HG03469 (cell line): ENCODE measurements around the gene CLDN18.

Experiments
- ATAC-seq: cut with Tn5 transposase; IDR thresholded peaks from one replicate; pipeline ENCODE4 v1.9.1; 2021; ENCODE audit warnings: mild to moderate bottlenecking, moderate library complexity, moderate number of reproducible peaks; ENCODE audit not compliant: unreplicated experiment

Gene CLDN18

DNA sequence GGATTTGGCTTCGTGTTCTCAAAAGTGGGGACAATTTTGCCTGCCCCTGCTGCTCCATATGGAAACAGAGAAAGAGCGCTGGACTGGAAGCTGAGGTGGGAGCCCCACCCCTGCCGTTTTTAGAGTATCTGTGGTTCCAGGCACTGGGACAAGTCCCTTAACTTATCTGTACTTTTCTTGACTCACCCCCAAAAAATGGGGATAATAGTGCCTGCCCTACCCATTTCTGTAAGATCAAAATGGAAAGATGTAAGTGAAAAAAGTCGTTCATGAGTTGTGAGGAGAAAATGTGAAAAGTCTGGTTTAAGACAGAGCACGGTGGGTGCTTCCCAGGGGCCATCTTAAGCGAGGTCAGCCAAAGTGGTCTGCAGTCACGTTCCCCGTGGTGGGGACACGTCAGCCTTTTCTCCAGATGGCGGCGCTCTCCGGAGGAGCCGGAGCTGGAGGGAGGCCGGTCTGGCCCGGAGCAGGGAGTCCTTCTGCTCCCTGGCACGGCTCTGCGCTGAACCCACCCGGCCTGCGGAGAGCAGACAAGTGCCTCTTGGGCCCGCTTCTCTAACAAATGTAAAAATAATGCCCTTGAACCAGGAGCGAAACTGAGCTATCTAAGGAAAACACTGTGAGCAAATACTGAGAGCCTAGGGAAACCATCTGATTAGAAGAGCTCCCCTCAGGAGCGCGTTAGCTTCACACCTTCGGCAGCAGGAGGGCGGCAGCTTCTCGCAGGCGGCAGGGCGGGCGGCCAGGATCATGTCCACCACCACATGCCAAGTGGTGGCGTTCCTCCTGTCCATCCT is at the start of gene CLDN18:
CLDN18 (plus strand) TSS at position 690 of the 797 bp plus-strand sequence; CDS start at position 751, 61 bp downstream.
- no peak for ATAC-seq

DNA sequence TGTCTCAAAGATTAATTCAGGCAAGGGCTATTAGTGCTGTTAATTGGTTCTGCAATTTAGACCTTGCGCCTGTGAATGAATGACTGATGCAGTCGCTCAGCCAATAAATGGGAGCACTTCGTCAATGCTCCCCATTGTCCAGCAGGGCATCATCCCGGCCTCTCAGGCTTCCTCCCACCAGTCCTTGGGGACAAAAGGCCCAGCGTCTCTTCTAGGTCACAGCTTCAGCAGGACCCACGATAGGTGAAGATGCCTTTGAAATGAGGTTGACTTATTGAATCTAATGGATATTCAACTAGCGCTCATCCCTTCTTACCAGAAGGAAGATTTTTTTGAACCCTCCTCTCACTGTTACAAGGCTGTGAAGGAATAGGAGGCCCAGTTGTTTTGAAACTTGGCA is 47.7 kb upstream of the CLDN18 start:
- ATAC-seq = no peak

DNA sequence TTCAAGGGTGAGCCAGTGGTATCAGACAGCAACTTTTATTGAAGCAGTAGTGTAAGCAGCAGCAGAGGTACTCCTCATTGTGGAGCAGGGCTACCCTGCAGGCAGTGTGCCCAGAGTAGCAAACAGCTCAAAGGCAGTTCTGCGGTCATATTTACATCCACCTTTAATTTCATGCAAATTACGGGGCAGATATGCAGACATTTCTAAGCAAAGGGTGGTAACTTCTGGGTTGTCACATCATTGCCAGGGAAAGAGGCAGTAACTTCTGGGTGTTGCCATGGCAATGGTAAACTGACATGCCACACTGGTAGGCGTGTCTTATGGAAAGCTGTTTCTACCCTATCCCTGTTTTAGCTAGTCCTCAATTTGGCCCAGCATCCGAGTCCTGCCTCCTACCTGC is 46.5 kb upstream of the CLDN18 start:
- ATAC-seq = no peak

DNA sequence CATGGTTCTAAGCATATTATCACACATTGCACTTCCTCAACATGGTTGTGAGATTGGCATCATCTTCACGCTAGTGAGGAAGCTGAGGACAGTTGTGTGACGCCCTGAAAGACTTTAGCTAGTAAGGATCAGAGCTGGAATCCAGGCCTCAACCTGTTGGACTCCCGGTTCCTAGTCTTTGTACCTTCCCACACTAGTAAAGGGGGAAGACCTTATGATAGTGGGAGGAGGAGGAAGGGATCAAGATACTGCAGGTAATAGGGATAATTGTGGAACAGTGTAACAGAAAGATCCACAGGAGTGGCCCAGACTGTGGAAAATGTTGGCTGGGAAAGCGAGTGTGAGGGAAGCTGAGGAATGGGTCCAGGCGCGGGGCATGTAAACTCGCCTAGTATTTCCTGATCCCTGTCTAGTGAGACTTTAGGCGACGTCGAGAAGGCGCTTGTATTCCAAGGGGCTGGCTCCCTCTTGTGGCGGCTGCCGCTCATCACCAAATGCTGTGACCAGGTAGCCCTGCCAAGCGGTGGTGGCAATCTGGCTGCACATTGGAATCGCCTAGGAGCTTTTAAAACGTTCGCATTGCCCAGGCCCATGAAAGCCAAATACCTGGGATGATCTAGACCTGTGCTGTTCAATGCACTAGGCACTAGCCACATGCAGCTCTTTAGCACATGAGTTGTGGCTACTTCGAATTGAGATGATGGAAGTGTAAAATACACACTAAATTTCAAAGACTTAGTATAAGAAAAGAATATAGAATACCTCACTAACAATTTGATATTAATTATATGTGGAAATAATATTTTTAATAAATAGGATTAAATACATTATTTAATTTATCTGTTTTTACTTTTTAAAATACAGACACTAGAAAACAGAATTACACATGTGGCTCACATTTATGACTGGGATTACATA is 38.8 kb upstream of the CLDN18 start:
- ATAC-seq = no peak

DNA sequence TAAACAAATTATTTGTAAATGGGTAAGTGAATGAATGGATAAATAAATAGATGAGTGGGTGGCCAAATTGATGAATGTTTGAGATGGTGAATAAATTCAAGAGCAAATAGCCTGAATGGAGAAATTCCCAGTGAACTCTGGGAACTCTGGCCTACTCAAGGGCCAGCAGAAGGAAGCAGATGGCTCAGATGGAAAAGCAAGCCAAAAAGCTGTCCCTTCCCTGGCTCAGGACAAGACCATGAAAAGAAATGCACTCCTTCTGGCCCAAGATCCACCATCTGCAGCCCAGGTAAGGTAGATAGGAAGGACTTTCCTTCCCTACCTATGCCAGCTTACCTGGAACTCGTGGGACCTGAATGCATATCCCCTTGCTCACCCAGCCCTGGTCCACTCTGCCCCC is 37.6 kb upstream of the CLDN18 start:
- ATAC-seq = no peak

DNA sequence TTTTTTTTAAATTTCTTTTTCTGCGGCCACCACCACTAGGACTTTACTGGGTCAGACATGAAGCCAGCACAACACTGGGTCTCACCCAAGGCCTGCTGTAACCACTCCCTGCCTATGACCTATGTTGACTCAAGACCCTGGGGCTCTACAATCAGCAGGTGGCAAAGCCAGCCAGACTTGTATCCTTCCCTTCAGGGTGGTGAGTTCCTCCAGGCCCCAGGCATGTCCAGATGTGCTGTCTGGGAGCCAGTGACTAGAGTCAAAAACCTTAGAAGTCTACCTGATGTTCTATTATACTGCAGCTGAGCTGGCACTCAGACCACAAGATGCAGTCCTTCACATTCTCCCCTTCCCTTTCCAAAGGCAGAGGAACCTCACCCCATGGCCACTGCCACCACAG is 31.6 kb upstream of the CLDN18 start:
- ATAC-seq = no peak

DNA sequence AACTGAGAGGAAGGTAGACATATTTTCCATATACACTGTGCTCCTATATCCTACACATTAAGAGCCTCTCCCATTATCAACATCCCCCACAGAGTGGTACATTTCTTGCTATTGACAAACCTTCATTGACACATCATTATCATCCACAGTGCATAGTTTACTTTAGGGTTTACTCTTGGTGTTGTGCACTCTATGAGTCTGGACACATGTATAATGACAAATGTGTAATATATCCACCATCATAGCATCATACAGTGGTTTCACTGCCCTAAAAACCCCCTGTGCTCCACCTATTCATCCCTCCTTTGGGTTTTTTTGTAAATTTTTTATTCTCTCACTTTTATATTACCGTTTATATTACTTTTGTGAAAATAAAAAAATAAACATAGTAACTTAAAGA is 22.2 kb upstream of the CLDN18 start:
- ATAC-seq = no peak

DNA sequence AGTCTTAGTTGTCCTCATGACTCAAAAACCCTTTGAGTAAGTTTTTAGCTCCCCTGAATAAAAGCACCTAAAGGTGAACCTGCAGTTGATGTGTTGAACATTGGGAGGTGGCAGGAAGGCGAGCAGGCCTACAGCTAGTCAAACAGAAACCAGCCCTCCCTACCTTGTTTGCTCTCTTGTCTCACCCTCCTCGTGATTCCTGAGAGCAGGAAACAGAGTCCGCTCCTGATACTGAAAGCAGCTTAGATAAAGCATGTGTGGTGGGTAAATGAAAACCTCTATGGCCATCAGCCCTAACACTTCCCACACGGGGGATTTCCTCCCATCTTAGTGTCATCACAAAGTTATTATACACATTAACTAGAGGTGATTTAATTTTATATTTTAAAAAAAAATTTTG is 21.8 kb upstream of the CLDN18 start:
- peak; percentile 59 for ATAC-seq

DNA sequence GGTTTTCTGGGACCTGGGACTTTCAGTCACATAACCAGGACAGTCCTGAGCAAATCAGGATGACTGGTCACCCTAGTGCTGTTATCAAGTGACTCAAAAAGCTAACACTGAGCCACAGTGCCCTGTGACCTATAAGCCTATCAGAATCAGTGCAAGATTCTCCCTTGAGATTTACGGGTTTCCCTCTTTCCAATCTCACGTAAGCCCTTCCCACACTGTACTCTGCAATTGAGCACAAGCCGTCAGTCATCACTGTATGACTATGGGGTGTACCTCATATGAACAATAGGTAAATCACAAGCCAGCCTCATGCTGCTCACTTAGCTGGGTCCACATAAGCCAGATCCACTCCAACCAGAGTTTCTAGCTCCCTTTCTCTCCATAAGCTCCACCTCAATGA is 21.0 kb upstream of the CLDN18 start:
- ATAC-seq = peak; percentile 55

DNA sequence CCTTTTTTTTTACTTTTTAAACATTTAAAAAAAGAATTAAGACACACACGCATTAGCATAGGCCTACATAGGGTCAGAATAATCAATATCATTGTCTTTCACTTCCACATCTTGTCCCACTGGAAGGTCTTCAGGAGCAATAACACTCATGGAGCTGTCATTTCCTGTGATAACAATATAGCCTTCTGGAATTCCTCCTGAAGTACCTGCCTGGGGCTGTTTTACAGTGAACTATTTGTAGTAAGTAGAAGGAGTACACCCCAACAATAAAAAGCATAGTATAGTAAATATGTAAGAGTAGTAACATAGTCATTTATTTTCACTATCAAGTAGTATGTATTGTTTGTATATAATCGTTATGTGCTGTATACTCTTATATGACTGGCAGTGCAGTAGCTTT is 19.5 kb upstream of the CLDN18 start:
- ATAC-seq = no peak

DNA sequence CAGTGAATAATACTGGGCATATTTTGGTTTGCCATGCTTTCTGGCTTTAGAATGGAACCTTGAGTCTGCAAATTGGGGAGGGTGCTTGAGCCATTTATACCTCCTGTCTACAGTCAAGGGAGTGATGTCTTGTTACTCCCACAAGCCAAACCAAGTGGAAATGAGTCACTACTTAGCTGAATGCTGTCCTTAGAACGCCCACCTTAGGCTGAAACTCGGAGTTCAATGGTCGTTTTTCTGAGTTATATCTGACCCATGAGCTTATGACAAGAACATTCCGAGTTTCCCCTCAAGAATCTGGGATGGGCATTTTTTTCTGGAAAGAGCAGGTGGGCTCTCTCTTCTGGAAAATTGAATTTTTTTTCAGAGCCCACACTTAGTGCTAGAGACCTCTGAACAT is 17.4 kb upstream of the CLDN18 start:
- ATAC-seq = no peak

DNA sequence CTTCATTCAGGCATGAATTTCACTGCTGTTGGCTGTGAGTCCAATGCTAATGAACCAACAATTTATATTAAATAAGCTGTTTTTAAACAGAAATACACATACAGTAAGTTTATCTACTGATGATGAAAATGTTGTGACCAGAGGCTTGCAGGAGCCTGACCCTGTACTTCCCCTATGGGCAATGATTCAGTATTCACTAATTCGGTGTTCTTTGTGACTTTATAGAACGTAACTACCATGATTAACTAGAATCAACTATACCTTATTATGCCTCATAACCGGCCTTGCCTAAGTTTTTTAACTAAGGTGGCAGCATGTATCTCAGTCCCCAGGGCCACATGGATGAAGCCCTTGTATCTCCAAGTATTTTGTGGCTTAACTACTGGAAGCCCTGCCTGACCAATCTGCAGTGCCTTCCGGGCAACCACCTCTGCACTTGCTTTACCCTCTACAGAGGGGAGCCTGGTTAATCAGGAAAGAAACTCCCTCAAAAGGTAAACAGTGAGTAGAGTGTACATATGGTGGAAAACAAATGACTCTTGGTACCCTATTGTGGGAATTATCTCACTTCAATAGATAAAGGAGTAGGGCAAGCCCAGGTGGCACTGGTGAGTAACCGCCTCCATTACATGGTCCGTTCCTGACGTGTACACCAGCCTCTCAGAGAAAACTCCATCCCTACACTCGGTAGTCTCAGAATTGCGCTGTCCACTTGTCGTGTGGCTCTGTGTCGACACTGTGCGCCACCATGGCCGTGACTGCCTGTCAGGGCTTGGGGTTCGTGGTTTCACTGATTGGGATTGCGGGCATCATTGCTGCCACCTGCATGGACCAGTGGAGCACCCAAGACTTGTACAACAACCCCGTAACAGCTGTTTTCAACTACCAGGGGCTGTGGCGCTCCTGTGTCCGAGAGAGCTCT is 11.6 kb upstream of the CLDN18 start:
- no peak for ATAC-seq

DNA sequence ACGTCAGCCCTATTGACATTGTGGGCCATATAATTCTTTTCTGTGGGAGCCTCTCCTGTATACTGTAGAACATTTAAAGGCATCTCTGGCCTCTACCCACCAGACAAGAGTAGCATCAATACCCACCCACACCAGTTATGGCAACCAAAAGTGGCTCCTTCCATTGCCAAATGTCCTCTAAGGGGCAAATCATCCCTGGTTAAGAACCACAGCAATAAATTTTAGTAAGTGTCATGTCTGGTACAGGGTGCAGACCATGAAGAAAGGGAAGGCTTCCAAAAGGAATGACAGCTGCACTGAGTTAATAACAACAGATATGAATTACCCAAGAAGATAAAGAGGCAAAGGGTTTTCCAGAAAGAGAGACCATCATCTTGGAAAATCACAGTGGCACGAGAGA is 6.9 kb upstream of the CLDN18 start:
- no peak for ATAC-seq

DNA sequence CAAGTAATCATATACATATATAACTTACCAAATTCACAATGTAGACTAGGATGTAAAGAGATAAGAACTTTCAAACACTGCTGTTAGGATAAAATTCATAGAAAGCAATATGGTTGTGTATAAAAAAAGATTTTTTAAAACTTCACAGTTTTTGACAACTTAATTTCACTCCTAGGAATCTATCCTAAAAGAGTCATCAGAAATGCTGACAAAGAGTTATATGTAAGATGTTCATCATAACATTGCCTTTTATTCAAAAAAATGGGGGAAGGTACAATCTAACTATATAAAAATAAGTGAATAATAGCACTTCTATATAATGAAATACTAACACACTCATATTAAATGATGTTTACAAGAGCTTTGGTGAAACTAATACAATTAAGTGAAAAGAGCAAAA is 4.3 kb upstream of the CLDN18 start:
- no peak for ATAC-seq

DNA sequence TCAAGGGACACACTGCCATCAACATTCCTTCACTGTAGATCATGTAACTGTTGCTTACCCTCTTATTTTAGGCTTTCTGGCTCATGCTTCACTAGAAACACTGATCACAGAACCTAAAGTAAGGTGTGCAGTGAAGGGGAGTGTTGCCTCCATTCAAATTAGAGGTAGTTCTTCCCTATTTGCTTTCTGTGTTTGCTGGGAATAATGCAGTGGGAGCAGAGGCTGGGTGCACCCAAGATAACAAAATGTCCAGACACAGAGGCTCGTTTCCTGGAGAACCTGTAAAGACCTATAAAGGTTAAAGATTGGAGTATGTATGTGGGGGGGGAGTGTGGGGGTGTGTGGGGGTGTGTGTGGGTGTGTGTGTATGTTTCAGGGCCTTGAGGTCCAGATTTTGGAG is 2.1 kb upstream of the CLDN18 start:
- ATAC-seq = no peak

DNA sequence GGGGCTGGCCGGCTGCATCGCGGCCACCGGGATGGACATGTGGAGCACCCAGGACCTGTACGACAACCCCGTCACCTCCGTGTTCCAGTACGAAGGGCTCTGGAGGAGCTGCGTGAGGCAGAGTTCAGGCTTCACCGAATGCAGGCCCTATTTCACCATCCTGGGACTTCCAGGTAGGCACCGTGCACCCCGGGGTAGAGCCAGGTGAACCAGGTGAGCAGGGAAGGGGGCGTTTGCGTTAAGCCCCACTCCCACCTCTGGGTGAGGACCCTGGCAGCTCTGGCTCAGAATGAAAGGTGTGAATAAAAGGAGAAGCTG is 267 bp downstream of the CLDN18 start:
- ATAC-seq = no peak

DNA sequence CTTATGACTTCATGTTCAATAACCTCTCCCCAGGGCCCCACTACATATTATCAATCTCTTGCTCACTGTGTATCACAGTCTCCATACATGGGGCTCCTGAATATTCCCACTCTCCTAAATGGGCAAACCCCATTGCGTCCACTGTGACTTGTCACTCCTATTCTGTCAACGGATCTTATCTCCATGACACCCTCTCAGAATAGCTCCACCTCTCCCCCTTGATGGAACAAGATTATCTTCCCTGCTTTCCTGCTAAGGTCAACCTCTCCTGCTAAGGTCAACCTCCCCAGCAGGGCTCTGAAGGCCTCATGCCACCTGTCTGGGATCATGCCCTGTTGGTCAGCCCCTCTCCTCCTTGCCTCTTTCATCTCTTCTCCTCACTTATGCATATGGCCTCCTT is 1.8 kb downstream of the CLDN18 start:
- no peak for ATAC-seq

DNA sequence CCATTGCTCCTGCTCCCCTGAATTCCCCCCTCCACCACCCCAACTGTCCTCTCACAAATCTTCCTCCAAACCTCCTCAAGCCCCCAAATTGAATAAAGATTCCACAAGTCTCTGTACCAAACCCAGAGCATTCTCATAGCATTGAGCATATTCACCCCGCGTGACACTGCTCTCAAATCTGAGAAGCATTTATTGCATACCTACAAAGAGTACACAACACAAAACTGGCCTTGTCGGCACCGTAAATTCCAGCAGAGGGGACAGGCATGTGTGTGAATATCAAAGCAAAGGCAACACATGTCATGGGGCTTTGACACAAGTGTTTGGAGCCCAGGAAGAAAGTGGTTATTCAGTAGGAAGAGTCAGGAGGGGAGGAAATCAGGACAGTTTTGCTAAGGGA is 2.6 kb downstream of the CLDN18 start:
- ATAC-seq = no peak

DNA sequence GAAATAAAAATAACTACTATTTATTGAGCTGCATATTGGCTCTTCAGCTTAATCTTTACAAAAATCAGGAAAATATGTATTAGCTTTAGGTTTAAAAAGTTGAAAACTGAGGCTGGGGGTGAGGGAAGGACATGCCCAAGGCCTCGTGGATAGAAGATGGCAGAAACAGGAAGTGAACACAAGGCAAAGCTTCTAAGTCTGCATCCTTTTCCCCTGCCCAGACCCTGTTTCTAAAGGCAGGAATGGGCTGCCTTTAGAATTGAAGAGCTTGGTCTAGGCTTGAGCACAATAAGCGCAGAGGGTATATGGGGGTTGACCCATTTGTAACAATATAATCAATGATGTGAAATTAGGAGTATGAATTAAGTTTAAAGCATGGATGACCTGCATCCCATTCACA is 6.1 kb downstream of the CLDN18 start:
- ATAC-seq = no peak

DNA sequence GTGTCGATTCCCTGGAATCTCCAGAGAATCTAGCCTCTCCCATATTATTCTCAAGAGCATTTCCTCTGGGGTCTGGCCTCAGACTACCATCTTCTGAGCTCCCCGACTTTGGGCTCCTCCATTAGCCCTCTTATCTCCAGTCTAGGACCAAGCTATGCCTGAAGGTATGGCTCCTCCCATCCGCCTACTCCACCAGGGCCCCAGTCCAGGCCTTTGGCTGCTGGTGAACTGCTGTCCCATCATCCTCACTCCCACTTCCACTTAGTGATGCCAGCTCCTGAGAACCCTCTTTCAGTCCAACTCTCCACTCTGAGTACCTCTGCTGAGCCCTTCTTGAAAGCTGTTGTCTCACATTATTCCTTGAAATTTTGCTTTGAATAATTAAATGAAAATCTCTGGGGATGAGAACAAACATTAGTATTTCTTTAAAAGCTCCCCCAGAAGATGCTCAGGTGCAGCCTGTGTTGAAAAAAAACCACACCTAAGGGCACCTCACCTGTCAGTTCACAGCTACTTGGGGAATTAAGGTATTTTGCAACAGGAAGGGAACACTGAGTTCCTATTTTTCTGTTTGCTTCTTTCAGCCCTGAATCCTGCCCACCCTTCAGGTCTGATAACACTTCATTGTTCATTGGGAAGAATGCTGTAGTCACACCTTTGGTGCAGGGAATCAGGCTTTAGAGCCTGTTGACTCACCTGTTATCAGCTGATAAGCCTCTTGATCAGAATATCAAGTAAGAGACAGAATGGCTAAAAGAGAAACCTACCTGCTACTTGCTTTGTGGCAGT is 9.5 kb downstream of the CLDN18 start:
- no peak for ATAC-seq
